IgD-negative memory B cell (primary cell): ENCODE results near the gene AKT3. TPM values are rescaled to one million over a fixed set of nuclear protein-coding genes. Genes with fewer than 3 reads are reported as not detected.
A peak's percentile ranks its signal among the peaks of the same experiment; 100 is the strongest.
"Not testable (repeated sequence)": the region's sequence is repeated elsewhere in the genome, so short reads cannot be mapped to it uniquely, and the experiment has no call there.

Experiments used
- H3K27ac Mint-ChIP-seq, 3 donors: one replicate each; pipeline ENCODE4 v1.8.0; 2020 to 2022; ENCODE audit warnings: mild to moderate bottlenecking in 3 of 3, mixed read lengths in 3 of 3, moderate library complexity in 1 of 3
- H3K27me3 Mint-ChIP-seq: one replicate; pipeline ENCODE4 v1.8.0; 2021; ENCODE audit warnings: mixed read lengths
- H3K36me3 Mint-ChIP-seq: one replicate; pipeline ENCODE4 v1.8.0; 2020; ENCODE audit warnings: mild to moderate bottlenecking, mixed read lengths
- H3K4me1 Mint-ChIP-seq, 3 donors: one replicate each; pipeline ENCODE4 v1.8.0; 2020 to 2022; ENCODE audit warnings: mixed read lengths in 3 of 3, mild to moderate bottlenecking in 1 of 3
- H3K4me3 Mint-ChIP-seq, 4 donors: one replicate each; pipeline ENCODE4 v1.8.0; 2020 to 2022; ENCODE audit warnings: mild to moderate bottlenecking in 4 of 4, mixed read lengths in 4 of 4, moderate library complexity in 3 of 4
- H3K9me3 Mint-ChIP-seq, 3 donors: one replicate each; pipeline ENCODE4 v1.8.0; 2020 to 2021; ENCODE audit warnings: mixed read lengths in 3 of 3, mild to moderate bottlenecking in 1 of 3
- polyA plus RNA-seq: library from polyadenylated mRNA; unstranded; fragments of 300-500 nt; fragmentation: Illumina TruSeq; gene quantifications from one replicate; pipeline ENCODE4 v1.2.3, GENCODE V29; 2021

The AKT3 gene
- polyA plus RNA-seq, 1 donor from 2014 or later: 1.0 TPM

DNA sequence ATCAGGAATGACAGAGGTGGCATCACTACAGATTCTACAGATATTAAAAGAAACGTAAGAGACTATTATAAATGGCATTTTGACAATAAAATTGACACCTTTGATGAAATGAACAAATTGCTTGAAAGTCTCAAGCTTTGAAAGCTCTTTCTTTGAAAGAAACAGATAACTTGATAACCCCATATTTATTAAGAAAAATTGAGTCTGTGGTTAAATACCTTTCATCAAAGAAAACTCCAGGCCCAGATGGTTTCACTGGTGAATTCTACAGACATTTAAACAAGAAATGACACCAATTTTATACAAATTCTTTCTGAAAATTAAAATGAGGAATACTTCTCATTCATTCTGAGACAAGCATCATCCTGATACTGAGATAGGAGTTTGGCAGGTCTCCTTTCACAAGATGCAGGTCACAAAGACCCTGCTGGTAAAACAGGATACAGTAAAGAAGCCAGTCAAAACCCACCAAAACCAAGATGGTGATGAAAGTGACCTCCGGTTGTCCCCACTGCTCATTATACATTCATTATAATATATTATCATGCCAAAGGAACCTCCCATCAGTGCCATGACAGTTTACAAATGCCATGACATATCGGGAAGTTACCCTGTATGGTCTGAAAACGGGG, 210.9 kb downstream of the AKT3 start:
- peaks cover 7 to 9% (median 8%) of the 10 kb centered on the region in 3 donors for H3K4me1 Mint-ChIP-seq
- H3K4me3 Mint-ChIP-seq: no peak overlapping the region
- no peaks in the 10 kb centered on the region for H3K36me3 Mint-ChIP-seq
- H3K9me3 Mint-ChIP-seq: no peaks in the 10 kb centered on the region
- H3K27me3 Mint-ChIP-seq: no peaks in the 10 kb centered on the region
- H3K27ac Mint-ChIP-seq: peak overlapping the region in 1 of 3 donors; percentile 54

DNA sequence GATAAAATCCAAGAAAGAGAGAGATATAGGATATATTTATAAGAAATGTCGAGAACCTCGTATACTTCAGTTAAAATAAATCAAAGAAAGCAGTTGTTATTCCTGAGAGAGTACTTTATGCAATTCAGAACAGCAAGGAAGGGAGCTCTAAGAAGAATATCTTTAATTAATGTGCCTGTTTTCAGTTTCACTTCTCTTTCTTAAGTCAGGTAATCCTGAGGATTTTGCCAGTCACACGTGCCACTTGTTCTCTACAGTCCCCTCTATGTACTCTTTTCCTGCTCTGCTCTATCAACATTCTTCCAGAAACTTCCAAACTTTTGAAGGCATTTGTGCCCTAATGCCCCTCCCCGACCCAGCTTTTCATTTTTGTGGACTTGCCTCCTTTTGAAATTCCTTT, 211.9 kb downstream of the AKT3 start:
- H3K9me3 Mint-ChIP-seq: no peaks in the 10 kb centered on the region
- H3K27ac Mint-ChIP-seq: peak overlapping the region in 1 of 3 donors; percentile 54
- peaks cover 7 to 9% (median 9%) of the 10 kb centered on the region in 3 donors for H3K4me1 Mint-ChIP-seq
- peaks cover 1% of the 10 kb centered on the region for H3K36me3 Mint-ChIP-seq
- no peak overlapping the region for H3K4me3 Mint-ChIP-seq
- no peaks in the 10 kb centered on the region for H3K27me3 Mint-ChIP-seq

DNA sequence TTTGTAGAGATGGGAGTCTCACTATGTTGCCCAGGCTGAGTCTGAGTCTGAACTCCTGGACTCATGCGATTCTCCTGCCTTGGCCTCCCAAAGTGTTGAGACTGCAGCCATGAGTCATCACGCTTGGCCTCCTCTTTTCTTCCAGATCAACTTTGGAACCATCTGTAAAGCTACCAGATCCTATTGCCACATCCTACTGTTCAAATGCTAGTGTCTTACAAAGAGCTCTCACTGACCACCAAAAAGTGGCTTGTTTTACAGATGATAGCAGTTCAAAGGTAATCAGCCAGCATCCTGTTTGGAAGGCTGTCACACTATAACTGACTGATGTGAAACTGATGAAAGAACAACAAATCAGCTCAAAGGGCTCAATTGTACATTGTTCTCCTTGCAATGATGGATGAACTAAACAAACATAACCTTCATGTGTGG, 221.6 kb downstream of the AKT3 start:
- Mint-ChIP-seq H3K36me3 (peaks cover 23% of the 10 kb centered on the region), H3K27ac (peak overlapping the region in 1 of 3 donors; percentile 45), H3K4me1 (peaks cover 0 to 4% (median 1%) of the 10 kb centered on the region in 3 donors), H3K4me3 (no peak overlapping the region), H3K27me3 (no peaks in the 10 kb centered on the region), H3K9me3 (peaks cover 2 to 9% (median 4%) of the 10 kb centered on the region in 3 donors)

DNA sequence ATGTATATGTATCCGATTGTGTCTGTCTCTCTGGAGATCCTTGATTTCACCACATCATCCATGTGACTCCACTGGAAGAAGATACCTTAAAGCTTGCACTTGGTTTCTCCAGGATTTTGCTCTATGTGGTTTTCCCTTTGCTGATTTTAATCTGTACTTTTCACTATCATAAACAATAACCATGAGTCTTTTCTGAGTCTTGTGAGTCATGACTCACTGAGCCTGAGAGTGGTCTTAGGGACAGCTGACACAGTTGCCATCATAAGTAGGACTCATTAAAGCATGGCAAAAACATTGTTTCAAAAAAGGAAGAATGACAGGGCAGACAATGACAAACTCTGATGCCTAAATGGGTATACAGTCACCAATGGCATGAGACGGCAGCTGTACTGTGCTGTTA, 226.2 kb downstream of the AKT3 start:
- peaks cover 0 to 6% (median 2%) of the 10 kb centered on the region in 3 donors for H3K4me1 Mint-ChIP-seq
- H3K36me3 Mint-ChIP-seq: peaks cover 26% of the 10 kb centered on the region
- H3K4me3 Mint-ChIP-seq: no peak overlapping the region
- H3K27me3 Mint-ChIP-seq: no peaks in the 10 kb centered on the region
- H3K27ac Mint-ChIP-seq: peak overlapping the region in 1 of 3 donors; percentile 37
- peaks cover 2 to 9% (median 4%) of the 10 kb centered on the region in 3 donors for H3K9me3 Mint-ChIP-seq

DNA sequence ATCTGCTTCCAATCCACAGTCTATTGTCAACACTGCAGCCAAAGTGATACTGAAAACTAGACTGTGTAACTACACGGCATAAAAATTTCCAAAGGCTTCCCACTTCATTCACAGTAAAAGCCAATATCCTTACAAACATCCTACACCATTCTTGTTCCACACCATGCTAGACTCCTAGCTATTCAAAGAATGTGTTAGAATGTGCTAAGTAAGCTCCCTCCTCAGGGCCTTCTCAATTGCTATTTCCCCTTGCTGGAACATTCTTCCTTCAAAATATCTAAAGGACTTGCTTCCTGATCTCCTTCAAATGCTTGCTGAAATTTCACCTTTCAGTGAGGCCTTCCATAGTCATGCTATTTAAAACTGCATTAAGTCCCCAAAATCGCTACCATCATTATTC, 228.1 kb downstream of the AKT3 start:
- Mint-ChIP-seq H3K4me1 (peaks cover 0 to 4% (median 2%) of the 10 kb centered on the region in 3 donors), H3K4me3 (no peak overlapping the region), H3K9me3 (peaks cover 2 to 9% (median 4%) of the 10 kb centered on the region in 3 donors), H3K27me3 (no peaks in the 10 kb centered on the region), H3K36me3 (peaks cover 21% of the 10 kb centered on the region), H3K27ac (no peak overlapping the region)

DNA sequence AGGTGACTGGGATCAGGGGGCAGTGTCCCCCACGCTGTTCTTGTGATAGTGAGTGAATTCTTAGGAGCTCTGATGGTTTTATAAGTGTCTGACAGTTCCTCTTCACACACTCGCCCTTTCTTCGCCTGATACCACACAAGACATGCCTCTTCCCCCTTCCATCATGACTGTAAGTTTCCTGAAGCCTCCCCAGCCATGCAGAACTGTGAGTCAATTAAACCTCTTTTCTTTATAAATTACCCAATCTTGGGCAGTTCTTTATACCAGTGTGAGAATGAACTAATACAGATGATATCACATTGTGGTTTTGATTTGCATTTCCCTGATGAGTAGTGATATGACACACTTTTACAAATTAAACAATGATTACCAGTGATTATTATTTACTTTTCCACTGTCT, 229.9 kb downstream of the AKT3 start:
- Mint-ChIP-seq H3K36me3 (peaks cover 20% of the 10 kb centered on the region), H3K4me3 (no peak overlapping the region), H3K4me1 (peaks cover 0 to 5% (median 4%) of the 10 kb centered on the region in 3 donors), H3K27ac (no peak overlapping the region), H3K9me3 (peaks cover 2 to 9% (median 4%) of the 10 kb centered on the region in 3 donors), H3K27me3 (no peaks in the 10 kb centered on the region)

DNA sequence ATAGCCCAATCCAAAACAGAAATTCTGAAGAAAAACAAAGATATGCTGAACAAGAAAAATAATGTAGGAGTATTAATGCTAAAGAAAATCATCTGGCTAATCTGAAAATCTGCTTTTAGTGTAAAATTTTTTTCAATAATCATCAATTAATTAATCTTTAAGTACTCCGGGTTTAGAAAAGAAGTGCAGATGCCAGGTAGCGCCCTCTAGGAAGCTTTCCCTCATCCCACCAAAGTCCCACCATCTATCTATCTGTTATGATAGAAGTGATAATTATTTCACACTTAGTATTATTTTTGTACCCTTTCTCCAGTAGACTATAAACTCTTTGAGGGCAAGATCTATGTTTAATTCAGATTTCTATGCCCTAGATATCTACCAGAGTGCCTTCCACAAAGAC, 240.3 kb downstream of the AKT3 start:
- Mint-ChIP-seq H3K27me3 (no peaks in the 10 kb centered on the region), H3K27ac (no peak overlapping the region), H3K36me3 (peaks cover 21% of the 10 kb centered on the region), H3K4me1 (no peaks in the 10 kb centered on the region), H3K4me3 (no peak overlapping the region), H3K9me3 (peaks cover 0 to 2% (median 0%) of the 10 kb centered on the region in 3 donors)

DNA sequence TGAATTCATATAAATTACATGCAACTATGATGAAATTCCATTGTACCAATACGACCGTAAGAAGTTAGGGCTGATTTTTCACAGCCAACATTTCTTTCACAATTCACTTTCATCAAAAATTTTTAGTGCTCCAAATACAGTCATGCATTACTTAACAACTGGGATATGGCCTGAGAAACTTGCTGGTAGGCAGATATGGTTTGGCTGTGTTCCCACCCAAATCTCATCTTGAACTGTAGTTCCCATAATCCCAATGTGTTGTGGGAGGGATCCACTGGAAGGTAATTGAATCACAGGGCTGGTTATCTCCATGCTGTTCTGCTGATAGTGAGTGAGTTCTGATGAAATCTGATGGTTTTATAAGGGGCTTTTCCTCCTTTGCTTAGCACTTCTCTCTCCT, 244.4 kb downstream of the AKT3 start:
- H3K4me3 Mint-ChIP-seq: no peak overlapping the region
- H3K27ac Mint-ChIP-seq: no peak overlapping the region
- H3K36me3 Mint-ChIP-seq: peaks cover 31% of the 10 kb centered on the region
- H3K4me1 Mint-ChIP-seq: peaks cover 0 to 1% (median 0%) of the 10 kb centered on the region in 3 donors
- no peaks in the 10 kb centered on the region for H3K27me3 Mint-ChIP-seq
- H3K9me3 Mint-ChIP-seq: peaks cover 4 to 16% (median 5%) of the 10 kb centered on the region in 3 donors

DNA sequence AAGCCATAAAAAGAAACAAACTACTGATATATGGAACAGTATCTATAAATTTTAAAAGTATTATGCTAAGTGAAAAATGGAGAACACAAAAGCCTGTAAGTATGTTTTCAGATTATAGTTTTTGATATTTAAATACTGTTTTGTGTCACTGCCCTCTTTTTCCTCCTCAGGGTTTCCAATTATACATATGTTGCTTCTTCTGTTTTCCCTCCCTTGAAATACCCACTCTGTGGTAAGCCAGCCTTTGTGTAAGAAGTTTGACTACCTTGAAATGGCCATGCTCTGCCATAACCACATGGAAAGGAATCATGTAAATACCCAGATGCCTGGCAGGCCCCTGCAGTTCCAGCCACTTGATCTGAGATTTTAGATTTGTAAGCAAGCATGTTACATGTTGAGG, 248.3 kb downstream of the AKT3 start:
- H3K27ac Mint-ChIP-seq: peak overlapping the region in 1 of 3 donors; percentile 24
- H3K9me3 Mint-ChIP-seq: peaks cover 3 to 16% (median 5%) of the 10 kb centered on the region in 3 donors
- H3K4me1 Mint-ChIP-seq: peaks cover 6 to 12% (median 7%) of the 10 kb centered on the region in 3 donors
- H3K27me3 Mint-ChIP-seq: no peaks in the 10 kb centered on the region
- peak overlapping the region in 1 of 4 donors; percentile 34 for H3K4me3 Mint-ChIP-seq
- peaks cover 17% of the 10 kb centered on the region for H3K36me3 Mint-ChIP-seq

DNA sequence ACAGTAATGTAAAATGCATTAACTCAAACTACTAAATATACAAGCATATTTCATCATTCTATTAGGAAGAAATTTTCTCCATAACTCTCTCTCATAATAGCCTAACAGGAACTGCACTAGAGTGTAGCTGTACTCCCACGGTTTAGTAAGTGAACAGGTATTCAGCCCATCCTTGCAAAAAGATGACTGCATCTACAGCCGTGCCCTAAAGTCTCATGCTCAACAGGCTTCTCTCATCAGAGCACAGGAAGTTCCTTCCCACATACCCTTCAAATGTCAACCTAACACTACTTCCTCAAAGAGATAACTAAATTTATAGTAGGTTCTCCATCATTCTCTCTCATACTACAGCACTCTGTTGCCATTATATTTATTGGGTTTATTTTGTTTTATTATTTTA, 251.6 kb downstream of the AKT3 start:
- H3K4me3 Mint-ChIP-seq: no peak overlapping the region
- peaks cover 1 to 16% (median 4%) of the 10 kb centered on the region in 3 donors for H3K9me3 Mint-ChIP-seq
- peaks cover 8% of the 10 kb centered on the region for H3K36me3 Mint-ChIP-seq
- H3K27me3 Mint-ChIP-seq: no peaks in the 10 kb centered on the region
- peaks cover 16 to 21% (median 16%) of the 10 kb centered on the region in 3 donors for H3K4me1 Mint-ChIP-seq
- no peak overlapping the region for H3K27ac Mint-ChIP-seq

DNA sequence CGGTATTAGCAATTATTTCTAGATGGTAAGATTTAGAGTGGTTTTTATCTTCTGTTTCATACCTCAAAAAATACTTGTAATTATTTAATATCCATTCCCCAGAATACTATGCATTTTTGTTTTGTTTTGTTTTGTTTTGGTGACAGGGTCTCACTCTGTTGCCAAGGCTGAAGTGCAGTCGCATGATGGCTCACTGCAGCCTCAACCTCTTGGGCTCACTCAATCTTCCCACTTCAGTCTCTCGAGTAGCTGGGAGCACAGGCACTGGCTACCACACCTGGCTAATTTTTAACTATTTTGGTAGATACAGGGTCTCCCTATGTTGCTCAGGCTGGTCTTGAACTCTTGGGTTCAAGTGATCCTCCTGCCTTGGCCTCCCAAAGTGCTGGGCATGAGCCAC, 252.7 kb downstream of the AKT3 start:
- H3K9me3 Mint-ChIP-seq: peaks cover 0 to 5% (median 2%) of the 10 kb centered on the region in 3 donors
- H3K36me3 Mint-ChIP-seq: peaks cover 6% of the 10 kb centered on the region
- no peak overlapping the region for H3K4me3 Mint-ChIP-seq
- no peak overlapping the region for H3K27ac Mint-ChIP-seq
- H3K27me3 Mint-ChIP-seq: no peaks in the 10 kb centered on the region
- peaks cover 16 to 21% (median 16%) of the 10 kb centered on the region in 3 donors for H3K4me1 Mint-ChIP-seq

DNA sequence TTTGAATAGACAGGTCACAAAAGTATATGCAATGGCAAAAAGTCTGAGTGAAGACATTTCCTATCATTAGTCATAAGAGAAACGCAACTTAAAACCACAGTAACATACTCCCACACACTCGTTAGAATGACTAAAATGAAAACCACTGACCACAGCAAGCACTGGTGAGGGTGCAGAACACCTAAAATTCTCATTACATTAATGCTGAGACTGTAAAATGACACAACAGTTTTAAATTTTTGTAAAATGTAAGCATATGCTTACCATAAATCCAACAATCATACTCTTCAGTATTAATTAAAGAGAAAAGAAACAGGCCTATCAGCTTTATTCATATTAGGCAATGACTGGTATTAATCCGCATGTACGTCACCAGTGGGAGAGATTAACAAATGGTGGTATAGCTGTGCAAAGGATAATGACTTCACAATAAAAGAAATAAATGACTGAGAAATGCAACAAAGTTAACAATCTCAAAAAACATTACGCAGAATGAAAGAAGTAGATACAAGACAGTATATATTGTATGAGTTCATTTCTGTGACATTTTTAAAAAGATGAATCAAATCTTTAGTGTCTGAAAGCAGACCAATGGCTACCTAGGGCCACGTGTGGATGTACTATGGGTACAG, 253.5 kb downstream of the AKT3 start:
- Mint-ChIP-seq H3K4me1 (peaks cover 16 to 21% (median 16%) of the 10 kb centered on the region in 3 donors), H3K36me3 (peaks cover 4% of the 10 kb centered on the region), H3K9me3 (peaks cover 0 to under 1% (median 0%) of the 10 kb centered on the region in 3 donors), H3K27ac (no peak overlapping the region), H3K4me3 (no peak overlapping the region), H3K27me3 (no peaks in the 10 kb centered on the region)

DNA sequence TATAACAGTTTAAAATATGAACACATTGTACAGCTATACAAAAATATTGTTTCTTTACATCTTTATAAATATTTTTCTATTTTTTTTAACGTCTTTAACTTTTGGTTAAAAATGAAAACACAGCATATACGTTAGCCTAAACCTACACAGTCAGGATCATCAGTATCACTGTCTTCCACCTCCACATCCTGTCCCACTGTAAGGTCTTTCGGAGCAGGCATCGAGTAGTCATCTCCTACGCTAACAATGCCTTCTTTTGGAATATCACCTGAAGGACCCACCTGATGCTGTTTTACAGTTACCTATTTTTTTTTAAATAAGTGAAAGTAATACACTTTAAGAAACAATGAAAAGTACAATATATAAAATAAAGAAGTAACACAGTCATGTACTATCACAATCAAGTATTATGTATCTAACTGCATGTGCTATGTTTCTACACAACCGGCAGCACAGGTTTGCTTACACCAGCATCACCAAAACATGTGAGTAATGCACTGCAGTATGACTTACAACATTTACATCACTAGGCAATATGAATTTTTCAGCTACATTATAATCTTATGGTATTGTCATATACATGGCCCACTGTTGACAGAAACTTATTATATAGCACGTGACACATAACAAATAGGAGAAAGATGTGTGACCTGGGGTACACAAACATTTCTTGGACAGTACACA, 254.4 kb downstream of the AKT3 start:
- H3K4me3 Mint-ChIP-seq: no peak overlapping the region
- peaks cover 3% of the 10 kb centered on the region for H3K36me3 Mint-ChIP-seq
- H3K4me1 Mint-ChIP-seq: peaks cover 16 to 23% (median 16%) of the 10 kb centered on the region in 3 donors
- no peaks in the 10 kb centered on the region for H3K27me3 Mint-ChIP-seq
- H3K9me3 Mint-ChIP-seq: peaks cover 0 to 3% (median 2%) of the 10 kb centered on the region in 3 donors
- H3K27ac Mint-ChIP-seq: no peak overlapping the region

DNA sequence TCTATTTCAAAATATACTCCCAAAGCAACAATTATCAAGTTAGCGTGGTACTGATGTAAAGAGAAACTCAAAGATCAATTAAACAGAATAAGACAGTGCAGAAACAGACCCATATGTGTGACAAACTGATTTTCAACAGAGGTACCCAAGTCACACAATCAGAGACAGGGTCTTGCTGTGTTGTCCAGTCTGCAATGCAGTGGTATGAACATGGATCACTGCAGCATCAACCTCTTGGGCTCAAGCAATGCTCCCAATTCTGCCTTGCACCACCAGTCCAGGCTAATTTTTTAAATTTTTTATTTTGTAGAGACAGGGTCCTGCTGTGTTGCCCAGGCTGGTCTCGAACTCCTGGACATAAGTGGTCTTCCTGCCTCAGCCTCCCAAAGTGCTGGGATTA, 255.6 kb downstream of the AKT3 start:
- Mint-ChIP-seq H3K27me3 (no peaks in the 10 kb centered on the region), H3K9me3 (peaks cover 0 to 13% (median 5%) of the 10 kb centered on the region in 3 donors), H3K4me1 (peaks cover 18 to 22% (median 18%) of the 10 kb centered on the region in 3 donors), H3K27ac (no peak overlapping the region), H3K36me3 (peaks cover 5% of the 10 kb centered on the region), H3K4me3 (no peak overlapping the region)

DNA sequence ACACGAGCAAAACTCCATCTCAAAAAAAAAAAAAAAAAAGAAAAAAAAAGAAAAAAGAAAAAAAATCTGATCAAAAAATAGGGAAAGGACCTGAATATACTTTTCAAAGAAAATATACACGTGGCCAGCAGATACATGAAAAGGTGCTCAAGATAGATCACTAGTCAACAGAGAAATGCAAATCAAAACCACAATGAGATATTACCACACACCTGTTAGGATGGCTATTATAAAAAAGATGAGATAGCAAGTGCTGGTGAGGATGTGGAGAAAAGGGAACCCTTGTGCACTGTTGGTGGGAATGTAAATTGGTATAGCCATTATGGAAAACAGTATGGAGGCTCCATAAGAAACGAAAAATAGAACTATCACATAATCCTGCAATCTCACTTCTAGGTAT, 260.8 kb downstream of the AKT3 start:
- Mint-ChIP-seq H3K4me3 (peak overlapping the region in 2 of 4 donors; percentile 41 to 71), H3K4me1 (peaks cover 15 to 23% (median 17%) of the 10 kb centered on the region in 3 donors), H3K36me3 (peaks cover 19% of the 10 kb centered on the region), H3K9me3 (peaks cover 0 to 18% (median 8%) of the 10 kb centered on the region in 3 donors)
- not testable (repeated sequence) for H3K27me3 Mint-ChIP-seq, H3K27ac Mint-ChIP-seq
